Skin of body (tissue), 2 donors: ENCODE measurements around the gene MYCN. TPM values are rescaled to one million over a fixed set of nuclear protein-coding genes. Genes with fewer than 3 reads are reported as not detected.
"Not testable (repeated sequence)": the region's sequence is repeated elsewhere in the genome, so short reads cannot be mapped to it uniquely, and the experiment has no call there.

Experiments
- DNase-seq: peaks from one replicate; lab custom pipeline; 2025; lab: John Stamatoyannopoulos, UW
- total RNA-seq: library from RNA; depleted of rRNA; stranded (reverse); fragments of >200 nt; gene quantifications from one replicate; pipeline ENCODE4 v1.2.3, GENCODE V29; 2014

Gene MYCN
- 15.6 TPM for total RNA-seq

- peak; percentile 73 for DNase-seq
These were observed at the start of gene MYCN for GRCh38 chr2:15939854-15940660. Gene MYCN (plus strand): TSS chr2:15940550. CDS start chr2:15942065, 1,515 bp downstream.

GRCh38 chr2:15890936-15891905 lies 49.1 kb upstream of the MYCN start:
- DNase-seq: no peak

DNA sequence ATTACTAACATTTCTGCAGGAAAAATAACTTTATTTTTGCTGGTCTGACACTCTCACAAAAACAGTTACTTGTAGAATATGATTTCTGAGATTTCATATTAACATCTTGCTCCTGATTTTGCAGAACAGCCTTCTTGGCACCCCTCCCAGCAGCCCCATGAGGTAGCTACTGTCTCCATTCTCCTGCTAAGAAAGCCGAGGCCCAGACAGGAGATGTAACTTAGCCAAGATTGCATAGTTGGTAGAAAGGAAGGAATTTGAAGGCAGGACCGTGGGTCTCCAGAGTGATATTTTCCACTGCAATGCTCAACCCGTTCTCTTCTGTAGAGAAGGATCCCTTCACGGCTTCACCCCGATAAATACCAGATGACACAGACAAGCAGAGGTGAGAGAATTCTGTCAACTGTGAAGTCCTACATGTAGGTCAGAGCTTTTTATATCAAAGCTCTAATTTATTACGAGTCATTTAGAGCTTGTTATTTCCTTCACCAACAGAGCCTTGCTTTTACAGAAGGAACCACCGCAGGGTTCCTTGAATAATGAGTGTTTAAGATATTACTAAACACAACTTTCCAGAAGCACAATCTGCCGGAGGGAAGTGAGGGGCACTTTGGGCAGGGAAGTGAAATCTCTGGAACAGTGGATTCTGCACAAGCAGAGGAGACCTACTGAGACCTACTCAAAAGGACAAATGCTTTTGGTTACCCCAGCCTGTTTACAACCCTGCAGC lies 48.0 kb upstream of the MYCN start:
- DNase-seq: peak; percentile 4

DNA sequence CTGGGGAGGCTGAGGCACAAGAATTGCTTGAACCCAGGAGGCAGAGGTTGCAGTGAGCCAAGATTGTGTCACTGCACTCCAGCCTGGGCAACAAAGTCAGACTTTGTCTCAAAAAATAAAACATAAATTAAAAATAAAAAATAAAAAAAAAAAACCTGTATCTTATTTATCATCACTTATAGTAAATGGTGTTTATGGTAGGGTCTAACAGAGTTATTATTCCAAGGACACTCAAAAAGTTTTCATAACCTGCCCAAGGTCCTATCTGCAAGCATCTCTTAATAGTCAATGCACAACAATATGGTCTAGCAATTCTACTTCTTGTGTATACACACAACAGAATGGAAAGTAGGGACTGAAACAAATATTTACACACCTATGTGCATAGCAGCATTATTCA lies 47.3 kb upstream of the MYCN start:
- DNase-seq: no peak

DNA sequence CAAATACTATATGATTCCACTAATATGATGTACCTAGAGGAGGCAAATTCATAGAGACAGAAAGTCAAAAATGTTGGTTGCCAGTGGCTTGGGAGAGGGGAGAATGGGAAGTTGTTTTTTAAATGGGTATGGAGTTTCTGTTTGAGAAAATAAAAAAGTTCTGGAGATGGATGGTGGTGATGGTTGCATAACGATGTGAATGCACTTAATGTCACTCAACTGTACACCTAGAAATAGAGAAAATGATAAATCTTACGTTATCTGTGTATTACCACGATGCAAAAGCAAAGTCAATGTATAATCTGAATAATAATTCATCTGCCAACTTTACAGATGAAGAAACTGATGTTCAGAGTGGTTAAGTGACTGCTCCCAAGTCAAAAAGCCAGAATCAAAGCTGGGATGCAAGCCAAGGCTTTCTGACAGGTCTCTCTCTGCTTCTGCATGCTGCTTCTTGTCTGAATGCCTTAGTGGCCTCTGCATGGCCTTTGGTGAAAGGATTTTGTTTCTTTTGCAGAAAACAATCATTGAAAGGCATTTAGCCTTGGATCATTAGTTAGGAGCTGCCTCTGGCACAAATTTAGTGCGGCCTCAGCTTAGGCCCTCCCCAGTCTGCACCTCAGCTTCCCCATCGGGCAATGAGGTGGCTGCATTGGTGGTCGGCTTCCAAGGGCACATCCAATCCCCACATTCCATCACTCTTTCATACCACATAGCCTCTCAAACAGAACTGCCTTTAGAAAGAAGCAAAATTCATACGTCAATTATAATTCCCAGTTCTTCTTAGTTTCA lies 46.5 kb upstream of the MYCN start:
- no peak for DNase-seq

GRCh38 chr2:15894481-15895144 lies 45.7 kb upstream of the MYCN start:
- DNase-seq: no peak

- DNase-seq: no peak
These were observed 44.5 kb upstream of the MYCN start for GRCh38 chr2:15895615-15896469.

- DNase-seq: no peak
These were observed 43.5 kb upstream of the MYCN start for GRCh38 chr2:15896859-15897258.

- no peak for DNase-seq
These were observed 42.8 kb upstream of the MYCN start for GRCh38 chr2:15897431-15898098.

GRCh38 chr2:15899327-15899612 lies 41.1 kb upstream of the MYCN start:
- DNase-seq: no peak

DNA sequence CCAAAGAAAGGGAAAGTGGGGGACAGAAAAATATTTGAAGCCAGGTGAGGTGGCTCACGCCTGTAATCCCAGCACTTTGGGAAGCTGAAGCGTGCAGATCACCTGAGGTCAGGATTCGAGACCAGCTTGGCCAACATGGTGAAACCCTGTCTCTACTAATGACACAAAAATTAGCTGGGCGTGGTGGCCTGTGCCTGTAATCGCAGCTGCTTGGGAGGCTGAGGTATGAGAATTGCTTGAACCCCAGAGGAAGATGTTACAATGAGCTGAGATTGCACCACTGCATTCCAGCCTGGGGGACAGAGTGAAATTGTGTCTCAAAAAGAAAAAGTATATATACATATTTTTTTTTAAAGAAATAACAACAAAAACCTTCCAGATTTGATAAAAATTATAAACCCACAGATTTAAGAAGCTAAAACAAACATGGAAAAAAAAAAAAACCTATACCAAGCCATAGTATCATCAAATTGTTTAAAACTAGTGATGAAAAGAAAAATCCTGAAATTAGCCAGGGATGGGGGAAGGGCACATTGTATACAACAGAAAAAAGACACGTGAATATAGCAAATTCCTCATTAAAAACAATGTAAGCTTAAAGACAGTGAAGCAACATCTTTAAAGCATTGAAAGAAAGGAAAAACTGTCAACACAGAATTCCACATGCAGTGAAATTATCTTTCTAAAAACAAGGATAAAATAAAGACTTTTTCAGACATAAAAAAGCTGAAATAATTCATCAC lies 40.4 kb upstream of the MYCN start:
- no peak for DNase-seq

GRCh38 chr2:15901095-15901807 lies 39.1 kb upstream of the MYCN start:
- no peak for DNase-seq

GRCh38 chr2:15901808-15902130 lies 38.6 kb upstream of the MYCN start:
- no peak for DNase-seq

GRCh38 chr2:15903910-15904309 lies 36.4 kb upstream of the MYCN start:
- not testable (repeated sequence) for DNase-seq

- no peak for DNase-seq
These were observed 35.1 kb upstream of the MYCN start for GRCh38 chr2:15905267-15905645.

- DNase-seq: no peak
These were observed 34.3 kb upstream of the MYCN start for GRCh38 chr2:15905986-15906491.

DNA sequence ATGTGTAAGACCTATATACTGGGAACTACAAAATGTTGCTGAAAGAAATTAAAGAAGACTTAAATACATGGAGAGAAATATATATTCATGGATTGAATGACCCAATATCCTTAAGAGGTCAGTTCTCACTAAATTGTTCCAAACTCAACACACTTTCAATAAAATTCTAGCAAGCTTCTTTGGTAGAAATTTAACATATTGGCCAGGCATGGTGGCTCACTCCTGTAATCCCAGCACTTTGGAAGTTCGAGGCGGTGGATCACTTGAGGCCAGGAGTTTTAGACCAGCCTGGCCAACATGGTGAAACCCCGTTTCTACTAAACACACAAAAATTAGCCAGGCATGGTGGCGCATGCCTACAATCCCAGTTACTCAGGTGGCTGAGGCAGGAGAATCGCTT lies 33.6 kb upstream of the MYCN start:
- DNase-seq: no peak
